HG03432 (cell line): ENCODE measurements around the gene CCDC9B.

Source experiments
- ATAC-seq: cut with Tn5 transposase; IDR thresholded peaks from one replicate; pipeline ENCODE4 v1.9.1; 2021; ENCODE audit warnings: mild to moderate bottlenecking, moderate library complexity; ENCODE audit not compliant: unreplicated experiment

Gene CCDC9B

GRCh38 chr15:40331637-40332036, 9.1 kb downstream of the CCDC9B start:
- ATAC-seq: no peak

DNA sequence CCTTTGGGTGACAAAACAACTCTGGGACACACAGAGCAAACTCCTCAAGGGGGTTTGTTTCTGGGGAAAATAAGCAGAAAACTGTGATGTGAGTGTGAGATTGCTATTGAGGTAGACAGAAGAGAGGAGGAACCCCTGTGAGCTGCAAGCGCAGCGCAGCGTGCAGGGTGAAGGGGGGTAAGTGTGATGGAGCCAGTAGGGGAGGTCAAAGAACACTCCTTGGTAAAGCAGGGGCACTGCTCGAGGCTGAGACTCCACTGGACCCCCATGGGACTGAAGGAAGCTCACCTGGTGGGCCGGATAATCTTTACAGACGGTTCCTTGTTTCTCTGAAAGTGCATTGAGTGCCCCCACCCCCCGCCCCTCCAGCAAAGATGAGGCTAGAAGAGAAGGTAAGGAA, 9.7 kb downstream of the CCDC9B start:
- ATAC-seq: no peak

DNA sequence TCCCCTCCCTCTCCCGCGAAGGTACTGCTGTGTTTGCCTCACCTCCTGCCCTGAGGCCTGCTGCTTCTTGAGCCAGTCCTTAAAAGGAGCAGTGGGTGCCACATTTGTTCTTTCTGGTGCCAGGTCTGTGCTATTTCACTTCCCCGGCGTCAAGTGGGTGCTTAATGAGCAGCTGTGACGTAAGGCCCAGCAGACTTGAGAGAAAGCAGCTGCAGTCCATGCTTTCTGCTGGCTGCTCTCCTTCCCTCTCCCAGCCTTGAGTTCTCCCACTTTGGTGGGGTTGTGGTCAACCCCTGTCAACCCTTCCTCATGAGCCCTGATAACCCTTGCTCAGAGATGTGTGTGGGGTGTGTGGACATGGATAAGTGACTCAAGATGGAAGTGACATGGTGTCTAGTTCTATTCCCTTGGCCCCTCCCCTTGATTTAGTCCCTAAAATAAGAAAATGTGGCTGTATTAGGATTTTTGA, 10.3 kb downstream of the CCDC9B start:
- ATAC-seq: no peak

GRCh38 chr15:40329804-40330203, 10.9 kb downstream of the CCDC9B start:
- no peak for ATAC-seq

DNA sequence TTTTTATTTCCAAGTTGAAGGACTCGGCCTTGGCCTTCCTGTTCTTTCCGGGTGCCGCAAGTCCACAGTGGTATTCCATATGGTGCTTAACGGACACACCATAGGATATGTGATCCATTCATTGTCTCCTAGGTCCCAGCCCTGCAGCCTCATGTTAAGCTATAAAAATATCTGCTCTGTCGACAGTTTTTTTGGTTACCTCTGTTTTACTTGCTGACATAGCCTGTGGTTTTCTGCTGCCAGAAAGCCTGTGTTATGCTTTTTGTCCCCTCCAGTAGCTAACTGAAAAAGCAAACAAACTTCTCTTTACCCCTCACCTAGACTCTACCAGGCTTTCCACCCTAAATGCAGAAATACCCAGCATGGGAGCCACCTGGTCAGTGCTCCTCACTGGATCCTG, 12.0 kb downstream of the CCDC9B start:
- ATAC-seq: no peak

DNA sequence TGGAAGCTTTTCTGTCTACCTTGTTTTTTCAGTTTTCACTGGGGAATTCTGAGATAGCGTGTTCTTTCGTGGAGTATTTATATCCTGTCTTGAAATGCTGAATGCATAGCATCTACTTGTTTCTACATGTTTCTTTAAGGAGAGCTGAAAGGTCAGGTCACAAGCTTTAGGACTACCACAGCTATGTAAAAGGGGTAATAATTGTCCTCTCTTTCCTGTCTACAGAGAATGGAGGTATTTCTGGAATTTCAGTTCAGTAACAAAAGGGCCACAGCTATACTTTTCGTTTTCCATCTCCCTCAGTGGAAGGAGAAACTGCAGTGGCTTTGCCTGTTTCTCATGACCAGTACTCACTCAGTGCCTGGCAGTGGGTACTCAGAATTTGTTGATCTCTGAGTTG, 12.6 kb downstream of the CCDC9B start:
- no peak for ATAC-seq

DNA sequence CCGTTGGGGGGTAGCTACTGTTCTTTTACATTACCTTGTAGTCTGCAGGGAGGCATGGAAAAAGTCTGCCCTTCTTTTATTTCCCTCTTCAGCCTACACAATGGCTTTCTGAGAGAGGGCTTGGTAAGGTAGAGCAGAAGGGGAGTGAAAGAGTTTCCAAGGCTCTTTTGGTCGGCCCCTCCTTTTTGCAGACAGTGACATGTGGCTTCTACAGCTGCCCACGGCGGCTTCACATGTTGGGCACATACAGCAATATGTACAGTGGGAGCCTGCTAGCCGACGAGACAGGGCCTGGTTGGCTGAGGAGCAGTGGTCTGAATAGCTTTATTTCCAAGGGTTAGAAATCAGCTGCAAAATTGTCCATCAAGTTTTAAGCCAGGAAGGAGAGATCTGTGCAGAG, 13.3 kb downstream of the CCDC9B start:
- ATAC-seq: no peak

DNA sequence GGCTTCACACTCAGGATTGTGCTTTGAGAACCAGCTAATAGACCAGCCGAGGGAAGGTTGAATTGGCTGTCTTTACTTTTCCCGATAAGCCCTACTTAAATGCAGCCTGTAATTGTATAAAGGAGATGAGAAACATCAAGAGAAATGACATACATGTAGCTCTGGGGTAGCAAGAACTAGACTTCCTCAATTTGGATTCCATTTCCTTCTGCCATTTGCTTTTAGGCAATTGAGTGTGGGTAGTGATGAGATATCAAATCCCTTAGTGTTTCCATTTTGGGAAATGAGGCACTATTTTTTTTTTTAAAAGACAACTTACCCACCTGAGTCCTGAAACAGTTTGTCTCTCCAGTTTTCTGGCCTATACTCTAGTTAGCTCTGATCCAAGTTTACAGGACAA, 15.0 kb downstream of the CCDC9B start:
- ATAC-seq: no peak

DNA sequence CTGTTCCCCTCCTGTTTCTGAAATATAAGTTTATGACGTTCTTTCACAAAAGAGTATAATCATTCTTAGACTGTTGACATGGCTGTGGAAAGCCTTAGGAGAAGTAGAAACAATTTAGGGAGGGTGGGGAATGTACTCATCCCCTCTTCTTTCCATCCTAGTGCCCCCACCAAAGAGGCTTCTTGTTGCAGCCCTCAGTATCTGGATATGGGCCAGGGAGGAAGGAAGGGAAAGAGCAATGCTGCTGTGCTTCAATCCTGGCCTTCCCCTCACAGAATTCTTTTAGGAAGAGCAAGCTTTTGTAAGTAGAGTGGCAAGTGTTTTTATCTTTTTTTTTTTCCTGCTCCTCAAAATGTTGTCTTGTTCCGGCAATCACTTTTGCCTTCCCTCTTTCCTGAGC, 15.6 kb downstream of the CCDC9B start:
- no peak for ATAC-seq

GRCh38 chr15:40323953-40324937, 16.5 kb downstream of the CCDC9B start:
- peak; percentile 13 for ATAC-seq

- ATAC-seq: peak; percentile 92
Observed at GRCh38 chr15:40323239-40323952, 17.3 kb downstream of the CCDC9B start, which contains the start of gene INAFM2. Gene INAFM2 (plus strand): TSS chr15:40323692. CDS start chr15:40324056, 364 bp downstream.

DNA sequence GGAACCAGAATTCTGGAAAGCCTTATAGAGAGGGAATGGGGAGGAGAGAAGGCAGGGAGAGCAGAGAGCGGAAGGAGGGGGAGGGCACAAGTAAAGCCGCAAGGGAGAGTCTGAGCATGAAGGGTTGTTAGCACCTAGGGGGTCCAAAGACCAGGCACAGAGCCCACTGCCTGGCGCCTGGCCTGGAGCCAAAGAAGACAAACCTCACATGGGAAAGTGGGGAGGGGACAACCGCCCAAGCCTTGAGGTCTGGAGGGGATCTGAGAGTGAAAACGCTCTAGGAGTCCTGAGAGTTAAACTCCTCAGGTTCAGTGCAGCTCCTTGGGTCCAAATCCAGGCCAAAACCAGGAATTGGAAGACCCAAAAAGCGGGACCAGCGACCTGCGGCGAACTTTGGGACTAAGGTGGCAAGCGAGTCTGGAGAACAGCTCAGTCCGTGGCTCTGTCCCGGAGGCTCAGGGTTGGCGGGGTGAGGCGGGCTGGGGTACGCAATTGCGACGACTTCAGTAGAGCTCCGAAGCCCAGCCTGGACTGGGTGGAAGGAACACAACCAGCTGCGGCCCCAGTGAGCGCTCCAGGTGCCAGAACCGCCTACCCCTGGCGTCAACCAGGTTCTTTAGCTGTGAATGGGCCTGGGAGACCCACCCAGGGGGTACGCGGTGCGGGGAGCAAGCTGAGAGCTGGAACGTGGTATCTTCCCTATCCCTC, 18.1 kb downstream of the CCDC9B start:
- no peak for ATAC-seq

DNA sequence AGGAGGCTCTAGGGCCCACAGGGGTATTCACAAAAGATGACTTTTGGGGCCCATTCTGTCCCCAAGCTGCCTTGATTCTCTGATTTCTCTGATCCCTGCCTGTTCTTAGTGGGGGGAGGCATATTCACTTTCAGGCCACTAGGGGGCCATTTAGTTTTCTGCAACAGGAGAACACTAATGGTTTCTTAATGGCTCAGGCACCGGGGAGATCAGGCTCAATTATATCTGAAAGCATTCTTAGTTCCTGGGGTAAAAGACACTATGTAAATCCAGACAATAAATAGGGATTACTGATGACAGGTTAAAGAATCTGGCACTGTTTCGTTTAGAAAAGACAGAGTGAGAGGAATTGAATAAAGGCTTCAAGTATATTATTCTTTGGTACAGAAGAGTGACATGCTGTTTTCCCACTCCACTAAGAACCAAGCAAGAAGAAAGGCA, 19.8 kb downstream of the CCDC9B start:
- no peak for ATAC-seq

DNA sequence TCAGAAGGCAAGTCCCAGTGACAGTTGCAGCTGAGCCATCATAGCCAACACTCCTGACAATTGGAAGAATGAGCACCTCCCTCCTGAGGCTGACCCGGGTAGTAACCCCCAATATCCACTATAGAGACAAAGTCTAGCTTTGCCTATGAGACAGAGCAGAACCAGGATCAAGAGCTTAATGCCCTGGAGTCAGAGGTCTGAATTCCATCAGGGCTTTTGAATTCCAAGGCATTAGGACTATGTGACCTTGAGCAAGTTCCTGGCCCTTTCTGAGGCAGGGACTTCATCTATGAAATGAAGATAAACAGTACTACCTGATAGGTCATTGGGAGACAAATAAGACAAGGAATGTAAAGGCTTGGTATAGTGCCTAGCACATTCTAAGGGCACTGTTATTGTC, 20.3 kb downstream of the CCDC9B start:
- ATAC-seq: no peak

GRCh38 chr15:40317580-40317979, 23.2 kb downstream of the CCDC9B start:
- ATAC-seq: no peak

GRCh38 chr15:40316931-40317330, 23.8 kb downstream of the CCDC9B start:
- no peak for ATAC-seq

DNA sequence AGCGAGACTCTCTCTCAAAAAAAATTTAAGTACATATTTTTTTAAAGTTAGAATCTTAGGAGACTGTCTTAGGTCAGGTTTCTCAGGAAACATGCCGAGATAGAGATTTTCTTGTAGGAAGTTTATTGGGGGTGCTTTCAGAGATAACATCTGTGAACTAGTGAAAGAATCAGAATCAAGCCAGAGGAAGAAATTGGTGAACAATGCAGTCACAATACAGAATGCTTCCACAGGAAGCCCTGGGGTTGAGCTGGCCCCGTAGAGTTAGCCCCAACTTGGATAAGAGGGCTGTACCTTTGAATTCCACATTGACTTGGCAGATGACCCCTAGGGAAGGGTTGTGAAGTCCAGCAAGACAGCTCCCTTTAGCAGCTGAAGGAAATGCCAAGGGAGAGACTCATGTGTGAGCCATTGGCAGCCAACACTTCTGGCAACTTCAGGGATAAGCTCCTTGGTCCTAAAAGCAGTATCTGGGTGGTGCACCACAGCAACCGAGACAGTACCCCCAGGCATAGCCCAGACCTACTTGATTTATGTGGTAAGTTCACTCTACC, 25.9 kb downstream of the CCDC9B start:
- no peak for ATAC-seq

- ATAC-seq: no peak
Observed at GRCh38 chr15:40313531-40314398, 27.0 kb downstream of the CCDC9B start.

DNA sequence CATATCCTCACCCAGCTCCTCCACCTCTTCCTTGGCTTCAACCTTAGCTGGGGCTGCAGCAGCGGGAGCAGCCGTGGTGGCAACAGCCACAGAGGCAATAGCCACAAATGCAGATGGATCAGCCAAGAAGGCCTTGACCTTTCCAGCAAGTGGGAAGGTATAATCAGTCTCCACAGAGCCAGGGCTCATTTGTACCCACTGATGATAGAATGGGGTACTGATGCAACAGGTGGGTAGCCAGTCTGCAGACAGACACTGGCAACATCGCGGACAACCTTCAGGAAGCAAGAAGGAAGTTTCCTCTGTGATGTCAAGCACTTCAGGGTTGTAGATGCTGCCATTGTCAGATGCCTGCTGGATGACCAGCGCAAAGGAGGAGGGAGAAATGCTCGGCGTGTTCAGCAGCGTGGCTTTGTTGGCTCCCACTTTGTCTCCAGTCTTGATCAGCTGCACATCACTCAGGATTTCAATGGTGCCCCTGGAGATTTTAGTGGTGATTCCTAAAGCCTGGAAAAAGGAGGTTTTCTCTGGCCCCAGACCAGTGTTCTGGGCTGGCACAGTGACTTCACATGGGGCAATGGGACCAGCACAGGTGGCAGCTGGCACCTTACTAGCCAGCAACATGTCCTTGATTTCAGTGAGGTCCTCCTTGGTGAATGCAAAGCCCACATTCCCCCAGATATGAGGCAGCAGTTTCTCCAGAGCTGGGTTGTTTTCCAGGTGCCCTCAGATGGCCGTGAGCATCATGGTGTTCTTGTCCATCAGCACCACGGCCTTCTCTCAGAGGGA, 28.2 kb downstream of the CCDC9B start:
- no peak for ATAC-seq
